HG03575 (cell line): ENCODE results near the gene MYADML2.

ENCODE experiments used
- ATAC-seq: cut with Tn5 transposase; IDR thresholded peaks from one replicate; pipeline ENCODE4 v1.9.1; 2021; ENCODE audit not compliant: unreplicated experiment, insufficient number of reproducible peaks, low FRiP score; ENCODE audit errors: extremely low read depth

Gene MYADML2

DNA sequence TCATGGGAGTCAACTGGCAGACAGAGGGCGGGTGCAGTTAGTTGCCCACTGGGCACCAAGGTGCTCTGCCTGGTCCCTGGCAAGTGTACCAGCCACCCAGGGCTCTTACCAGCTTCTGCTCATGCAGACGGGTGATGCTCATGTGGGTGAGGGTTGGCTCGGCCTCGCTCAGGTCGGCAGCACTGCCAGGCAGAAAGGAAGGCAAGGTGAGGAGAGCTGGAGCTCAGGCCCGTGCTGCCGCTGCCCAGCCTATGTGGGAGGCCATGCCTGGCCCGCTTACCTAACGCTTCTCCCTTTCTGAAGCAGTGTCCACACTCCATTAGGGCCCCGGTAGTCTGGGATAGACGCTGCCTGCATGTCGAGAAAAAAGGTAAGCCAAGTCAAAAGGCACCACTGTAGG is 31.7 kb downstream of the MYADML2 start:
- ATAC-seq: no peak

DNA sequence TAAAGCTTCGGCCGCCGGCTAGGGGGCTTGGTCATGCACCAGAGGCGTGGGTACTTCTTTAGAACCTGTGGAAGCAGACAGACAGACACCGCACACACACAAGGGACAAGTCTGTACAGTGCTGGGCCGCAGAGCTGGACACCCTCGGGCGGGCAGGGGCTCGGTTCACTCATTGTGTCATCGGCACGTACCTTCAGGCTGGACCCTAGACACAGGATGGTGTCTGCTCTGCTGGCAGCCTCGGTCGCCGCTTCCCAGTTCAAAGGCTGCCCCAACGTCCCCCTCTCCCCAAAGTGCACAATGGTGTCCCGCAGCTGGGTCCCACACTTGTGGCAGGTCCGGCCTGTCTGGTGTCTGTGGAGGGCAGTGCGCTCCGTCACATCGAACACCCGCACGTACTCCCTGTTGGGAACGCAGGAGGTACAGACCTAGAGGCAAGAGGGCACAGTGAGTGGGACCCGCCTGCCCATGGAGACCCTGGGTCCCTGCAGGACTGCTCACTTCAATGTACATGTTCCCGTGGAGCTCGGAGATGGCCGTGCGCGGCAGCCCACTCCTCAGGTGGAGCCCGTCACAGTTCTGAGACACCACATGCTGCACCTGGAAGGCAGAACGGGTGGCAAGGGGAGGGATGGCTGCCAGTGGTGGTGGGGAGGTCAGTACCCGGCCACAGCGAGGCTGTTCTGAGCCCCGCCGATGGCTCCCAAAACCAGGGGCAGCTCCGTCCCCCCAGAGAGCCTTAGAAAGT is 32.8 kb downstream of the MYADML2 start:
- ATAC-seq: no peak

DNA sequence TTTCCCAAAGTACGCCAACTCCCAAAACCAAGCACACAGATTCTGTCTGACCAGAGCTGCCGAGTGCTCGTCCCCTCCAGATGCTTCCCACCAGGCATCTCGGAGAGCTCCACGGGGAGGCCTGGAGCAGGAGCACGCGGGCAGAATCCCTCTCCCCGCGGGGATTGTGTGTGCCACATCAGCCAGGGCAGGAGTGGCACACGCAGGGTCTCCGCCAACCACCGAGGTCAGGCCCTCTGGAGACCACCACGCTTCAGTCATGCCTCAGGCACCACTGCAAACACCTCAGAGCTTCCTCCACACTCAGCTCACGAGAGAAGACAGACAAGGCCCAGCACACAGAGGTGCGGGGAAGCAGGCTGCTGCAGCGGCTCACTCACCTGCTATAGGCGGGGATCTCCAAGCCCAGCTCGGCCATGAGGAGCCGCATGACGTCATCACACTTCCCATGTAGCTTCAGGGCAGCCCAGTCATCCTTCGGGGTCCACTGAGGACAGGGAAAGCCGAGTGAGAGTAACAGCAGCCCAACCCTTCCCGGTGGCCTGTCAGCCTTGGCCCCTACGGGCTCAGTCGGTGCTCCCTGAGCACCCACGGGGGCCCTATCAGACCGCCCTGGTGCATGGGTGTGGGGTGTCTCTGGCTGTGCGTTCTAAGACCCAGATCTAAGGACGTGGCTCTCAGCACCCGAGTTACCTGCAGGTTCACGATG is 33.5 kb downstream of the MYADML2 start:
- no peak for ATAC-seq

DNA sequence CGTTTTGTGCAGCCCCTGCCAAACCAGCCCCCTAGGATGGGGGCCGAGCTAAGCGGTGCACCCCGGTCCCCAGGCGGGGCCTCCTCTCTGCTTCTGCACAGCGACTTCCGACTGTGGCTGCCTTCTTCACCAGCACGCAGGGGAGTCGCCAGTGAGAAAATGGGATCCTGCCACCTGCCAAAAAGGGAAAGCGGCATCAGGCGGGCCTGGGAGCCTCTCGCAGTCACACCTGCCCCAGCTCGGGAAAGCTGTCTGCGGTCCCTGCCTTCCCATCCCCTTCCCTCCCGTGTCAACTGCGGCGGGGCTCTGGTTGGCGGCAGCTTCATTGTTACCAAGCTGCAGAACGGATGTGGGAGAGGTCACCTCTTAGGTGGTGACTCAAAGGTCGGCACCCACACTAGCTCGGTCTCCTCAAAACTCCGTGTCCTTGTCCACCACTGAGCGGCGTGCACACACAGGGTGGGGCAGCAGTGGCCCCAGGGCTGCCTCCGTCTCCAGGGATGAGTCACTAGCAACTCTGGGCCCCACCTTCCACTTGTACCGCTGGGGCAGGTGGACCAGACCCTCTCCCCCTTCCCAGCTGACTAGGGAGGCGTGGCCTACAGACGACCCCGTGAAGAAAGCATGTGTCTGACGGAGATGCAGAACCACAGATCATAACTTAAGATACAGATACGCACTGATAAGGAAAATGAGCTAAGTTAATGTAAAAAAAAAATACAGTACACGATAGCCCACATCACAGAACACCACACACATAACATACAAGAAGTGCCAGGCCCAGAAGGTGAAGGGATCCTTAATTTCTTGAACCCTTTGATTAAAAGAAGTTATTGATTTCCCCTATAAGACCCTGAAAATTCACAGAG is 34.4 kb downstream of the MYADML2 start:
- ATAC-seq: no peak

DNA sequence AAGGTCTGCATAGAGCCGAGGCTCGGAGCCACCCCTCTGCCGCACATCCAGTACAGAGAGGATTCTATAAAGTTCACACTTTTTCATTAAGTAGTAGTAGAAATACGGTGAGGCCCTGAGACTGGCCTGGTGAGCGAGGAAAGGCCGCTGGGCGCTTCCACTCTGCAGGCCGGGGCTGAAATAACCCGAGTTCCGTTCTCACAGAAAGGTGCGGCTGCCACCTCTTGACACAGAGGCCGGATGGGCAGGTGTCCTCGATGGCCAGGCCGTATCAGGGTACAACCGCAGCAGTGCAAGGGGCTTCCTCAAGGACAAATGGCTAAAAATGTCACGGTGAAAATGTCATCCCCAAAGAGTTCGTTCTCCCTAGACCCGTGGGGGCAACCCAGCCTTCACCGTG is 35.1 kb downstream of the MYADML2 start:
- ATAC-seq: no peak

DNA sequence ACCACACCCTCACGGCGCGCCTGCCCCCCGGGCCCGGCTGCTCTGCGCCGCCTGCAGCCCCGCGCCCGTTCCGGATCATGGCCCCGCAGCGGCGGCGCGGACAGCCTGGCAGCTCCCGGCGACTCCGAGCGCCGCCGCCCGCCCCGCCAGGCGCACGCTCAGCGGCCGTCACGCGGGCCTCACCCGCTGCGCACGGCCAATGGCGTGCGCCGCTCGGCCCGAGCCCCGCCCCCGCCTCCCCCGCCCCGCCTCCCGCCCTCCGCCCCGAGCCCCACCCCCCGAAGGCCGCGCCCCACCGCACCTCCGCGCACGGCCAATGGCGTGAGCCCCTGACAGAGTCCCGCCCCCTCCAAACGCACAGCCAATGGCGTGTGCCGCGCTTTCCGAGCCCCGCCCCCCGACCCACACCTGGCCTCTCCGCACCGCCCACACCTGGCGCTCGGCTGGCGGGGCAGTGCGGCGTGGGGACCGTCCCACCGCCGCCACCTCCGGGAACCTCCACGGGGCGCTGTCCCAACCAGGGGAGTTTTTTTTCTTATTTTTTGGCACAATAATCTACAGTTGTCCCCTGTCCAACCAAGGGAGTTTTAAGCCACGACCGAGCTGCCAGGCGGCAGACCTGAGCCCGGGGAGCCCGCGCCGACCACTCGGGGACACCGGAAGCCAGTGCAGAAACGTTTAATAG is 35.6 kb downstream of the MYADML2 start, which contains the start of gene PCYT2:
Gene PCYT2 (minus strand): TSS at position 123 of the 685 bp plus-strand sequence. CDS start 44 bp downstream, at position 79.
- ATAC-seq: no peak

DNA sequence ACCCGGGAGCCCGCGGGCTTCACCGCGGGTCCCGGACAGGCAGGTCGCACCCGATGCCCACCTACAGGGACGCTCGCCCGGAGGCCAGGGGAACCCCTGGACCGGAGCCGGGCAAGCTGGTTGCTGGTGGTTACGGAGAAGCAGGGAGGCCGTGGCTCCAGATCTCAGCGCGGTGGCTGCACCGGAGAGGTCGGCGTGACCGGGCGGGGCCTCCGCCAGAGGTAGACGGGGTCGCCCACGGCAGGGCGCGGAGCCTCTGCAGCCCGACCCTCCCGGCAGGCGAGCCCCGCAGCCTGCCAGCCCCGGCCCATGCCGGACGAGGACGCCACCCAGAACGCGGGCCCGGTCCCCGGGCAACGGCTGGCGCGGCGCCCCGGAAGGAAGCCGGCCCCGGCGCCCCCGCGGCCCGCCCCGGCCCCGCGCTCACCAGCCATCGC is 36.2 kb downstream of the MYADML2 start:
- ATAC-seq: no peak

DNA sequence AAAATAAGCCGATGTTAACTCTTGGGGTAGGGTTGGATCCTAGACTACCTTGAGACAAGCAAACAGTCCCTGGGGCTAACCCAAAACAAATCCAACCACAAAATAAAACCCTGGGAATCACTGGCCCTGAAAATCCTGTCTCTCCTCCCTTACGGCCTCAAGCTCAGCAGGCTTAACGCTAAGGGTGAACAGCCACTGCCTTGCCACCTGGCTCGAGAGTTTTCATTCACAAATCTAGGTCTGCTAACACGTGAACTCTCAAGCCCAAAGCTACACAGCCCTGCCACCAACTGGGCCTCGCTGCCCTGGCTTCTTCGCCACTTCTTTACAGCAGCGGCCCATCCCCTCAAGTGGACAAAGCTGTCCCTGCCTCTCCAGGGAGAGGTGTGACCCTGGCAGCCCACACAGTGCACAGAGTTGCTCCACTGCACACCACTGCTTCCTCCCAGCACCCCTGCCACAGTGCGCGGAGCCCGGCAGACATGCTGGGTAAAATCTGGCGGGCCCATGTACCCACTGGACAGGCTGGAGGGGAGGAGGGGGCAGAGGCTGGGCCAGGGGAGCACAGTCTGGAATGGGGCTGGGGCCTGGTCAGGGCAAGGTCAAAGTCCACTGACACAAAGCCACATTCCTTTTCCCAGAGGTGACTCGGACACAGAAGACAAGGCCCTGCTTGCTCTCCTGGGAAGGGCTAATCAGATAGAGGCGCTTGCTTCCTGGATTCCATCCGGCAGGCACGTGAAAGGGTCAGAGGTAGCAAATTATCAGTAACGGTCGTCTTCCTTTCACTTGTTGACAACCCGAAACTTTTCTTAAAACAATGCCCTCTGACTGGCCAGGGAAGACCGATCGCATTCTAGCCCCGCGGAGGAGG is 36.8 kb downstream of the MYADML2 start:
- ATAC-seq: no peak

DNA sequence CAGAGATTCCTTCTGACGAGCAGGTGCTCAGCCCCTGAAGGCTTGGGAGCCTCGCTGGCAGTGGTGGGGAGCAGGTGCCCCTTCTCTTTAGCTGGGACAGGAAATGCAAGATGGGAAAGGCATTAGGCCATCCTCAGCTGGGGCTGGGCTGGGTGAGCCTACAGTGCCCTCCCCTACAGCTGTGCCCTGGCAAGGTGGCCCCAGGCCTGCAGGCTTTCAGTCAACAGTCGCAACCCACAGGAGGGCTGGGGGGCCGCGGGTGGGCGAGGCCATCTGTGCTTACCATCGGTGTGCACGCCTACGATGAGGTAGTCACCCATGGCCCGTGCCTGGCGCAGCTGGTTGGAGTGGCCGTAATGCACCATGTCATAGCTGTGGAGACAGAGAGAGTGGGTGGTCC is 37.8 kb downstream of the MYADML2 start:
- no peak for ATAC-seq

DNA sequence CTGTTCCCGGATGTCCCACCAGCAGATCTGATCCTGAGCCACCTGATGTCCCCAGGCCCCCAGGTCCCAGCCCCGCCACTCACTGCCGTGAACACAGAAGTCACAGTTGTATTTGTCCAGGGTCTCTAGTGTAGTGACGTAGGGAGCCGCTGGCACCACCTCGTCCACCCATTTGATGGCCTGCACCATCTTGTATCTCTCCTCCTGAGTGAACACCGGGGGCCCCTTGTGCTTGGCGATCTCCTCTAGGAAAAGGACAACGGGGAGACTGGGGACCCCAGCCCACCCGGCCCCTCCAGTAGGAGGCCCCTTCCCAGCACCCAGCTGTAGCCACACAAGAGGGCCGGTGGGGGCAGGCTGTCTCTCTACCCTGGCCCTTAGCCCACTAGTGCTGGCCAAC is 38.2 kb downstream of the MYADML2 start:
- no peak for ATAC-seq

DNA sequence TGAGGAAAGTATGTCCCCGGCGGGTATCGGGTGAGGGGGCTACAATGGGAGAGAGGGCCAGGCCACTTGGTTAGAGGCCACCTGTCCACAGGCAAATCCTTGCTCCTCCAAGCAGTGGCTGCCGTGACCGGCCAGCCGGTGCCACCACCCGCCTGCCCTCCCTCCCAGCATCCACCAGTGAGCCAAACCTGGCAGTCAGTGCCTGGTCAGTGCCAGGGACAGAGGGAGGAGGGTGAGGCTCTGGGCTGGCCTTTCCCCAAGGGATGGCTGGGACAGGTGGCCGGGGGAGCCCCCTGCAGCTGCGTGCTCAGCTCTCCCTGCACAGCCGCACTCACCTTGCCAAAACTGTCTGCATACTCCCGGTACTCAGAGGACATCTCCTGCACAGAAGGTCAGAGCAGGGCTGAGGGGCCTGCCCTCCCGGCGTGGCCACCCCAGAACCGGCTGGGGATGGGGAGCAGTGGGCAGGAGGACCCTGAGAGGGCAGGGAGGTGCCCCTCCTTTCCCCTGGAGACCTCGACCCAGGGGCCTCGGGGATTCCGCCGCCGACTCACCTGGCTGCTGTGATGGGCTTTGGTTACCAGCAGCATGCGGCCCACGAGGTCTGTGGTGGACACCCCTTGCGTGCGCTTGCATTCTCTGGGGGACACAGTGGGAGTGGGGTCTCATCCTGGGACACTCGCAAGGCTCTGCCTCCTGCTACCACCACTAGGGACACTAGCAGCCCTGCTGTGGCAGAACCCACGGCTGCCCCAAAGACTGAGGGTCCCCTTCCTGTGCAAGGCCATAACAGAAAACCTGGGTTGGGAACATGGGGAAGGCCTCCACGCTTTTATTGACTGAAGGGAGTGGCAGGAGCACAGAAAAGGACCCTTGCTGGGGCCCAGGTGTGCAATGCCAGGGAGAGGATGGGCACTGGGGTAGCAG is 39.6 kb downstream of the MYADML2 start:
- no peak for ATAC-seq

DNA sequence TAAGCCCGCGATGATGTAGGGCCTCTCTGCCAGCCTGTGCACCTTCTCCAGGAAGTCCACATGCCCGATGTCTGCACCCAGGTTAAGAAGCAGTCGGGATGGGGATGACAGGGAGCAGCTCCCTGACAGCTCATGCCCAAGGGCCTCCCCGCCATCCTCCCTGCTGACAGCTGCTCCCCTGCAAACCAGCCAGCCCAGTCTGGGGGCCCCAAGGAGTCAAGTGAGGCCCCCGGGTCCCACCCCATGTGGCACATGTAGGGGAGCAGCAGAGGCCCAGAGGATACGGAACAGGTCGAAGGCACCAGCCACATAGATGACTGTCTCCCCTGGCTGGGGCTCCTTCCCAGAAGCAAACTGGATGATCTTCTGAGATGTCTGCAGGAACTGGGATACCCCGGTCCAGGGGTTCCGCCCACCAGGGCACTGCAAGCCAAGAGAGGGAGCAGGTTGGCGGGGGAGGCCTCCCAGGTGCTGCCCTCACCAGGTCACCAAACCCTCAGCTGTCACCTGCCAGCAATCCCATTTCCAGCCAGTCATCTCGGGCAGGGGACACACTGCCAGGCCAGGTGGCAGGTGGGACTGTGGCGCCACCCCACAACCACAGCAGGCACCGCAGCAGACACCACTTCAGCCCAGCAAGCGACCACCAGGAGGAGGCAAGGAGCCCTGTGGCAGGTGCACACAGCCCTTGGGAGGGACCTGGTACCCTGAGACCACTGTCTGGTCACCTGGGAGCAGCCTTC is 40.4 kb downstream of the MYADML2 start:
- no peak for ATAC-seq

DNA sequence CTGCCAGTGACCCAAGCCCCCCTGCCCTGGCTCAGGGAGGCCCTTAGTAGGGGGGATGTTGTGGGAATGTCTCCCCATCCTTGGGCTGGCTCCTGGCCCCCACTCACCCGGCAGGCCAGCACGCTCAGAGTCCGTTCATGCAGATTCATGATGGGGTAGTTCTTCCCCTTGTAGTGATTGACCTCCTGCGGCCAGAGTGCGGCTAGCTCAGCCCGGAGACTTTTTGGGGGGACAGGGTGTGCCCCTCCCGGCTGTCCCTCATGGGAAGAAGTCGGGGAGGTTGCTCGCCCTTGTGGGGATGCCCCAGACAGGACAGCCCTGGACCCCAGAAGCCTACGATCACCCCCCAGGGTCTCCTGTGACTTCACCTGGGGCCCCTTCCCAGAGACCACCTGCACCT is 41.0 kb downstream of the MYADML2 start:
- no peak for ATAC-seq

DNA sequence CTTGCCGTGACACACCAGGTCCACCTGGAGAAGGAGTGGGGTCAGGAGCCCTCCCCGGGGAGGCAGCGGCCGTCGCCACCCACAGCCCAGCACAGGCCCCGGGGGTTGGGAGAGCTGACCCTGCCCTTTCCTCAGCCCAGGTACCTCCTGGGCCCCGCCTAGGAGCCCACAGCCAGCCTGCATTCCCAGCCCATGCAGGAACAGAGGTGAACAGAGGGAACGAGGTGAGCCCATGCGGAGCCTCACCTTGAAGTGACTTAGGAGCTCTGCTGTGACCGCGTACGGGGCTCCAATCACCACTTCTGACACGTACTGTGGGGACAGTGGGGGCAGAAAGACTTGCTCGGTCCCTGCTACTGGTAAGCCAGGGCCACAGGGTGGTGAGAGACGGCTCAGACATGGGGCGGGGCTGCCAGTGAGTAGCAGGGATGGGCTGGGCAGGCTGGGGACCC is 41.6 kb downstream of the MYADML2 start:
- ATAC-seq: no peak

DNA sequence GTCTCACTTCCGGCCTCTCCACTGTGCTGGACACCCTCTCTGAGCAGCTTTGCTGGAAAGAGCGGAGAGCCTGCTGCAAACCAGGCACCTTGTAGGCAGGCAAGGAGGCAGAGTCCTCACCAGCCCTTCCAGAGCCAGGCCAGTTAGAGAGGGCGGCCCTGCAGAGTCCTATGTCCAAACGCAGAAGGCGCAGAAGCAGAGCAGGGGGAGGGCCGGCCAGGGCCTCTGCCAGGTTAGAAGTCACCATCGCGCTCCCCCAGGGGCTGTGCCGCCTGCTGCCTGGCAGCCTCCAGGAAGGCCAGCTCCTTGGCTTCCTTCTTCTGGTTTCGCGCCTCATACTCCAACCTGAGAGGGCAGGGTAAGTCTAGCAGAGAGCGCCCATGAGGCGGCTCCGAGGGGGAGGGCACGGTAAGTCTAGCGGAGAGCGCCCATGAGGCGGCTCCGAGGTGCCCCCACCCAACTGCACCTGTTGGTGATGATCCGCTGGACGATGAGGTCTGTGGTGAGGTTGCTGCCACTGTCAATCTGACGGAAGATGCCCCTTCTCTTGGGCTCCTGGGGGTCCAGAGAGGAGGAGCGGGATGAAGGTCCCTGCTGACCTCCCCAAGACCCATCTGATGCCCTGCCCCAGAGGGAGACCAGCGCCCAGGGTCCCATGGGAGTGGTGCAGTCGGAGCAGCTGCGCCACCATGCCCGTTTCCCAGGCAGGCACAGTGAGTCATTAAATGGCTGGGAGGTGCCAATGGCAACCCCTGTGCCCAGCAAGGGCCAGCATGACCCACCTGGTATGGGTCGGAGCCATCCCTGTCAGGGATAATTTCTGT is 42.2 kb downstream of the MYADML2 start:
- ATAC-seq: no peak
